ENCODE results near the gene ITPKA. TPM values are rescaled to one million over a fixed set of nuclear protein-coding genes. Genes with fewer than 3 reads are reported as not detected.
"Not testable (repeated sequence)": the region's sequence is repeated elsewhere in the genome, so short reads cannot be mapped to it uniquely, and the experiment has no call there.

The ITPKA gene
- total RNA-seq: 10 to 100 TPM; 46.4 to 50.9 TPM
- long read RNA-seq, transcript ITPKA-201 (7 exons, 1,824 nt): major isoform, 137 of 161 reads
- long read RNA-seq, partial matches to known transcripts: 10 of 161 reads
- long read RNA-seq, other reads (novel, unspliced or antisense): 11 of 161 reads

GRCh38 chr15:41493205-41493901 lies at the start of gene ITPKA:
TSS of gene ITPKA (plus strand) at chr15:41493874. CDS start at chr15:41493928, 54 bp downstream.
- ATAC-seq: peak; percentile 67
- intact Hi-C loops (cut with DNase I, micrococcal nuclease): no loop called here
- peak; percentile 95 for DNase-seq

- DNase-seq (no peak), ATAC-seq (no peak)
- intact Hi-C loops (cut with DNase I, micrococcal nuclease): no loop called here
Measured at GRCh38 chr15:41445399-41445798, 48.3 kb upstream of the ITPKA start.

- ATAC-seq (no peak), DNase-seq (no peak)
- intact Hi-C loops (cut with DNase I, micrococcal nuclease): no loop called here
Measured at GRCh38 chr15:41462084-41462795, 31.4 kb upstream of the ITPKA start.

- intact Hi-C loops (cut with DNase I, micrococcal nuclease): no loop called here
- no peak for ATAC-seq
- DNase-seq: no peak
Measured at GRCh38 chr15:41464889-41465580, 28.6 kb upstream of the ITPKA start.

GRCh38 chr15:41465822-41466421 lies 27.8 kb upstream of the ITPKA start:
- ATAC-seq (peak; percentile 90), DNase-seq (no peak)
- intact Hi-C loops (cut with DNase I, micrococcal nuclease): no loop called here

- DNase-seq: no peak
- intact Hi-C loops (cut with DNase I, micrococcal nuclease): no loop called here
- ATAC-seq: no peak
Measured at GRCh38 chr15:41466711-41467110, 27.0 kb upstream of the ITPKA start.

GRCh38 chr15:41469644-41470043 lies 24.0 kb upstream of the ITPKA start:
- intact Hi-C loops (cut with DNase I, micrococcal nuclease); DNase-seq; ATAC-seq: not testable (repeated sequence)

- intact Hi-C loops (cut with DNase I, micrococcal nuclease): no loop called here
- DNase-seq (peak in 1 of 2 donors; percentile 20), ATAC-seq (peak; percentile 42)
Measured at GRCh38 chr15:41473418-41473817, 20.3 kb upstream of the ITPKA start.

- intact Hi-C loops (cut with DNase I, micrococcal nuclease): no loop called here
- DNase-seq (peak; percentile 36 to 51), ATAC-seq (peak; percentile 77)
Measured at GRCh38 chr15:41474436-41474835, 19.2 kb upstream of the ITPKA start.

GRCh38 chr15:41474941-41475340 lies 18.7 kb upstream of the ITPKA start:
- intact Hi-C loops (cut with DNase I, micrococcal nuclease): no loop called here
- ATAC-seq (peak; percentile 91), DNase-seq (peak; percentile 42 to 74)

GRCh38 chr15:41476416-41477048 lies 17.1 kb upstream of the ITPKA start:
- no peak for ATAC-seq
- no peak for DNase-seq
- intact Hi-C loops (cut with DNase I, micrococcal nuclease): no loop called here

GRCh38 chr15:41480396-41481140 lies 13.1 kb upstream of the ITPKA start:
- DNase-seq (no peak), ATAC-seq (no peak)
- intact Hi-C loops (cut with DNase I, micrococcal nuclease): no loop called here

- peak; percentile 77 for ATAC-seq
- no peak for DNase-seq
- intact Hi-C loops (cut with DNase I, micrococcal nuclease): no loop called here
Measured at GRCh38 chr15:41482110-41482877, 11.4 kb upstream of the ITPKA start.

- DNase-seq (no peak), ATAC-seq (peak; percentile 18)
- intact Hi-C loops (cut with DNase I, micrococcal nuclease): no loop called here
Measured at GRCh38 chr15:41483115-41483514, 10.6 kb upstream of the ITPKA start.

- intact Hi-C loops (cut with DNase I, micrococcal nuclease): no loop called here
- no peak for ATAC-seq
- DNase-seq: no peak
Measured at GRCh38 chr15:41483519-41483918, 10.2 kb upstream of the ITPKA start.

- no peak for ATAC-seq
- no peak for DNase-seq
- intact Hi-C loops (cut with DNase I, micrococcal nuclease): no loop called here
Measured at GRCh38 chr15:41484937-41485625, 8.6 kb upstream of the ITPKA start.

GRCh38 chr15:41486286-41486685 lies 7.4 kb upstream of the ITPKA start:
- ATAC-seq (no peak), DNase-seq (no peak)
- intact Hi-C loops (cut with DNase I, micrococcal nuclease): no loop called here

Measured in left colon (tissue), 2 donors.